ENCODE data around the gene ENTPD8.
"Not testable (repeated sequence)": the region's sequence is repeated elsewhere in the genome, so short reads cannot be mapped to it uniquely, and the experiment has no call there.

ENTPD8 gene

GRCh38 chr9:137392232-137393007 lies 48.7 kb downstream of the ENTPD8 start:
- DNase-seq: no peak

DNA sequence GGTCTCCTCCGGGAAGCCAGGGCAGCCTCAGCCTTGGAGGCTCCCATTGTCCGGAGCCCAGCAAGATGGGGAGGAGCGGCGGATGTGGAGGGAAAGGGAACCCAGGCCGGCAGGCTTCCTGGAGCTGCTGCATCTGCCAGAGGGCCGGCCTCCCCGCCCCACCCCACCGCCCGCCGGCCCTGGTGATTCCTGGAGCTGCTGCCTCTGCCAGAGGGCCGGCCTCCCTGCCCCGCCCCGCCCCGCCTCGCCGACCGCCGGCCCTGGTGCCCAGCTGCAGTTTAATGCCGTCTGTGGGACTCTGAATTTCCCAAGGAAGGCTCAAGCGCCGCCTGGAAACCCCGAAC lies 49.8 kb downstream of the ENTPD8 start:
- DNase-seq: no peak

DNA sequence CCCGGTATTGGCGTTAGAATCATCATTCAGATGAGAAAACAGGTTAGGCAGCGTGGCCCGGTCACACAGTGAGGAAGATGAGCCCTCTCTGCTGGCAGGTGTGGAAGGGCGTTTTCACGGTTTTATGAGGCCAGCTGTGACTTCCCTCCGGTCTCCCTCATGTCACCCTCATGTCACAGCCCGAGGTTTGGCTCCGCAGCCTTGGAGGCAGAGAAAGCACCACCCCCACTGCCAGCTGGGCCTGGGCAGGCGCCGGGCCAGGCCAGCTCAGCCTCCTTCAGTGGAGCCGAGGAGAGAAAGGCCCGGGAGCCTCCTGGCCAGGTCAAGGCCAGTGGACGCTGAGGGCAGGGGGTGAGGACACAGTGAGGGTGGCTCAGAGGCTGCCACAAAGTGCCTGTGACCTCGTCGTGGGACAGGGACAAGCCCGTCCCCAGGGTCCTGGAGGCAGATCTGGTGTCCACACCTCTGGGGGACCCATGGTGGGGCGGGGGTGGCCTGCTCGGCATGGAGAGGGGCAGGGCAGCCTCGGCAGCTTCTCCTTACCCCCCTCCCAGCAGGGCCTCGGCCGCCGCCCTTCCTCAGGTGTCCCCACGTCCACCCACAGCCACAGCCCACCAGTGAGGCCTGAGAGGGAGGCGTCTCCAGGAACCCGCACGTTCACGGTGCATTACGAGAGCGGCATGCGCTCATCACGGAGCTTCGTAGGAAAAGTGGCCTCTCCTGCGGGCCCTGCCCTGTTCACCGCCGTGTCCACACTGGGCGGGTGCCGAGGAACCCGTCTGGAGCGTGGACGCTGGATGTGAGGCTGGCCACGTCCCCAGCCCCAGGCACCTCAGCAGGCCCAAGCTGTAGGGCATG lies 50.4 kb downstream of the ENTPD8 start:
- no peak for DNase-seq

GRCh38 chr9:137389428-137389746 lies 51.8 kb downstream of the ENTPD8 start:
- DNase-seq: no peak

DNA sequence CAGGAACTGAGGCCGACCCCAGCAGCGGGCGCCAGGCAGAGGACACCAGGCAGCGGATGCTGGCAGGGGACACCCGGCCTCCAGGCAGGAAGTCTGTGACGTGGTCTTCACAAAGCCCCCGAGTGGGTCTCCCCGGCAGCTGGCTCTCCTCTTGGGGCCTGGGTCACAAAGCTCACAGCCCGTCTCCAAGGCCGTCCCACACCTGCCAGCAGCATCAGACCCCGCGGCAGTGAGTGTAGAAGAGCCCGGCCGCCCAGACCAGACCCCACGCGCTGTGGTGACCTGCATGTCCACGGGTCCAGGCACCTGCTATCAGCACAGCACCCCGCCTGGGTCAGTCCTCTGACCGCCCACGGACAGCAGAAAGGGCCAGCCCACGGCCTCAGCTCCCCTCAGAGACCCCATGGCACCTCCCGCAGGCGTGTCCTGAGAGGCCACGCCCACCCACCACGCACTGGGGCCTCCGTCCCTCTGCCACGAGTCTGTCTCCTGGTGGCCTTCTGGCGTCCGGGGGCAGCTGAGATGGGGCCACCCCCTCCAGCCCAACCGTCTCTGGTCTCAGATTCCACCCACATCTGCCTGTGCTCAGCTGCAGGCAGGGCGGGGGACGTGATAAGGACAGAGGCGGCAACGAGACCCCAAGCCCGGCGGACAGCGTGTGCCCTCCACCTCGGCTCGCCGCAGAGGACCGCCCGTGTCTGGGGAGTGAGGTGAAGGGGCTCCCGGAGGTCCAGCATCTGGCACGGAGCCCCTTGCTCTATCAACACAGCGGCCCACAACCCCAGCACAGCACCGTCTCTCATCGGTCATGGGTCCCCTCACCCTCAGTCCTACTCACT lies 52.3 kb downstream of the ENTPD8 start:
- no peak for DNase-seq

DNA sequence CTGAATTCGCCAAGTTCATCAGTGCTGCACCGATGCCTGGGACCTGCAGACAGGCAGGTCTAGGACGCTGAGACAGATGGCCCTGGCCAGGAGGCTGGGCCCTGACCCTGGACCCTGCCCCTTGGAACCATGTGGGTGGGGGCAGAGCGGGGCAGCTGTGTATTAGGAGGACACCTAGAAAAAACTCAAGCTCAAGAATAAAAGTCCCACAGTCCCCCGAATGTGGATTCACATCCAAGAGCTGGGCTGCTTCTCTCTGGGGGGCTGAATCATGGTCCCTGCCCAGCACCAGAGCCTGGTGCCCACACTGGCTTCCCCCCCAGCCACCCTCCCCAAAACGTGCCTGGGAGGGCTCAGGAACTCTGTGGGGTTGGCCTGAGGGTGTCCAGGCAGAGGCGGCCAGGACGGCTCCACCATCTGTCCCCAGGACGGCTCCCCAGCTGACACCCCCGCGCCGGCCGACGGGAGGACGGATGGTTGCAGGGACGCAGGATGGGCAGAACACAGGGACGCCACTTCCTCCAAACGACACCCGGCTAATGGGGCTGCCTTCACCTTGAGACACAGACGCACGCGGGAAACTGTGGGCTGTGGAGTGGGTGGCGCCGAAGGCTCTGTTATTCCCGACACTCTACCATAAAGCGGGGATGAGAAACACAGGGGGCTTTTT lies 53.1 kb downstream of the ENTPD8 start:
- no peak for DNase-seq

DNA sequence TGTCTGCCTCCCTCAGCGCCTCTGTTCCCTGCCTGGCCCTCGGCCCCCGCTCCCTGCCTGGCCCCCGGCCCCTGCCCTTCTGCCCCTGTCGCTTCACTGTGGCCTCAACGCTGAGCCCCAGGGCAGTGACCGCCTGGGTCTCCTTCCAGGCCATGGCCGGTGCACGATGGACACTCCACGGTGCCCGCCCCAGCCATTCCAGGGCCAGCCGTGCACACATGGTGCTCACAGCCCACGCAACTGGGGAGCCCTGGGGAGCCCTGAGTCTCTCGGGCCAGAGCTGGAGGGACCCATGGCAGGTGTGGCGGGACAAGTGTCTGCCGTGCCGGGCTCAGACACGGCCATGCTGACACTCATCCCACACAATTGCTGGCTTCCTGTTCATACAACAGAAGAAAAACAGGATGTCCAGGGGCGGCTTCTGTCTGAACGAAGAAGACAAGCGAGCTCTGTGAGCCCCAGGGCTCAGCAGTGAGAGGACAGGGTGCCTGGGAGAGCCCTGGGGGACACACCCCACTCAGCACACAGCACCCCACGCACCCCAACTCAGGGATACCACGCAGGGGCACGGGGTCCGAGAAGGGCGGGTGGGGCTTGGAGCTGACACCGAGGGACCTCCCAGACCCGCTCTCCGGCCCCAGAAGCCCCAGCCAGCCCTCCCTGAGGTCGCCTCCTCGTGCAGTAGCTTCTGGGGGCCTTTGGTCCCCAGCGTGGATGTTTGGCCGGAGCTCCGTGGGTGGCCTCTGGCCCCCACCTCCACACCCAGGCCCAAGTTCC lies 53.9 kb downstream of the ENTPD8 start:
- DNase-seq: peak; percentile 34 to 35

- not testable (repeated sequence) for DNase-seq
Measured at GRCh38 chr9:137386507-137387113, 54.5 kb downstream of the ENTPD8 start.

- DNase-seq: no peak
Measured at GRCh38 chr9:137385061-137385655, 56.0 kb downstream of the ENTPD8 start.

All from stimulated activated CD4-positive, alpha-beta T cell treated with anti-CD3 and anti-CD28 coated beads, Interleukin-2, amount 100 ng/mL, for 24 hours (primary cell).